HepG2 (cell line): ENCODE results near the gene GPR62. TPM values are rescaled to one million over a fixed set of nuclear protein-coding genes. Genes with fewer than 3 reads are reported as not detected.

ENCODE experiments used
- AGO1 ChIP-seq: fragments of 200-400 bp; formaldehyde crosslinking; IDR thresholded peaks from 2 replicates; pipeline ENCODE4 v1.6.1; 2017; ENCODE audit warnings: mild to moderate bottlenecking, low read depth, low read length, moderate library complexity; ENCODE audit not compliant: poor library complexity, severe bottlenecking
- ARID5B ChIP-seq: IDR thresholded peaks from 2 replicates; pipeline ENCODE4 v1.4.0; 2020; ENCODE audit warnings: mild to moderate bottlenecking, missing genetic modification reagents
- CAMTA2 ChIP-seq: sonication (generic); formaldehyde crosslinking; IDR thresholded peaks from 2 replicates; pipeline ENCODE4 v1.4.0; 2020; ENCODE audit warnings: mild to moderate bottlenecking, missing genetic modification reagents, borderline replicate concordance
- ESRRA ChIP-seq: sonication (generic); formaldehyde crosslinking; IDR thresholded peaks from 2 replicates; pipeline ENCODE4 v1.5.1; 2020; ENCODE audit warnings: mild to moderate bottlenecking, low read depth, missing genetic modification reagents
- EZH2 ChIP-seq: conservative IDR thresholded peaks from 2 replicates; pipeline ENCODE4 v1.6.1; 2012; ENCODE audit warnings: mild to moderate bottlenecking, low read depth, low read length, moderate library complexity
- KAT8 ChIP-seq: IDR thresholded peaks from 2 replicates; pipeline ENCODE4 v1.6.1; 2016; ENCODE audit warnings: missing genetic modification reagents, missing compliant biosample characterization
- KDM5A ChIP-seq: fragments of 200-600 bp; sonication (generic); IDR thresholded peaks from 2 replicates; pipeline ENCODE4 v1.7.0; 2018; ENCODE audit warnings: antibody characterized with exemption, mild to moderate bottlenecking, low read length, borderline replicate concordance
- KDM5B ChIP-seq: sonication (generic); formaldehyde crosslinking; IDR thresholded peaks from 2 replicates; pipeline ENCODE4 v1.4.0; 2020; ENCODE audit warnings: missing genetic modification reagents, mild to moderate bottlenecking, borderline replicate concordance
- KLF6 ChIP-seq: IDR thresholded peaks from 2 replicates; pipeline ENCODE4 v1.8.0; 2016; ENCODE audit warnings: missing biosample characterization, missing genetic modification reagents
- NAIF1 ChIP-seq: sonication (generic); formaldehyde crosslinking; IDR thresholded peaks from 2 replicates; pipeline ENCODE4 v1.5.0; 2020; ENCODE audit warnings: mild to moderate bottlenecking, missing genetic modification reagents, borderline replicate concordance
- NFE2L1 ChIP-seq: sonication (generic); formaldehyde crosslinking; IDR thresholded peaks from 2 replicates; pipeline ENCODE4 v1.4.0; 2020; ENCODE audit warnings: missing genetic modification reagents, mild to moderate bottlenecking, borderline replicate concordance
- NR1H2 ChIP-seq: sonication (generic); formaldehyde crosslinking; IDR thresholded peaks from 2 replicates; pipeline ENCODE4 v1.8.1; 2022; ENCODE audit warnings: low read depth, missing genetic modification reagents, borderline replicate concordance
- PRDM15 ChIP-seq: sonication (generic); formaldehyde crosslinking; IDR thresholded peaks from 2 replicates; pipeline ENCODE4 v1.4.0; 2020; ENCODE audit warnings: missing genetic modification reagents
- SMAD3 ChIP-seq: sonication (generic); formaldehyde crosslinking; IDR thresholded peaks from 2 replicates; pipeline ENCODE4 v1.4.0; 2020; ENCODE audit warnings: missing genetic modification reagents
- TCF7 ChIP-seq: sonication (generic); IDR thresholded peaks from 2 replicates; pipeline ENCODE4 v1.6.1; 2016; ENCODE audit warnings: antibody characterized with exemption, low read depth
- TCF7L2 ChIP-seq: IDR thresholded peaks from 2 replicates; pipeline ENCODE4 v1.6.1; 2011; ENCODE audit warnings: mild to moderate bottlenecking, low read depth, low read length, moderate library complexity
- ZNF33B ChIP-seq: sonication (generic); formaldehyde crosslinking; IDR thresholded peaks from 2 replicates; pipeline ENCODE4 v1.5.1; 2020; ENCODE audit warnings: mild to moderate bottlenecking, missing genetic modification reagents
- ZSCAN31 ChIP-seq: sonication (generic); formaldehyde crosslinking; IDR thresholded peaks from 2 replicates; pipeline ENCODE4 v1.5.0; 2020; ENCODE audit warnings: low read depth, mild to moderate bottlenecking, missing genetic modification reagents
- polyA plus RNA-seq, 8 experiments: library from polyadenylated mRNA; depleted of rRNA in 3 of 8; stranded (reverse) in 7 of 8; unstranded in 1 of 8; fragments of >200 nt; fragmentation: Illumina TruSeq in 4 of 8; extraction: Trizol in 4 of 8; gene quantifications; 2 replicates each; pipeline versions ENCODE4 v1.2.1 to v1.2.3, GENCODE V29; 2011 to 2016; ENCODE audit warnings: low read depth in 4 of 8, missing spikeins in 1 of 8, mixed read lengths in 1 of 8; ENCODE audit not compliant: insufficient read depth in 1 of 8
- total RNA-seq, 5 experiments: library from RNA; depleted of rRNA; stranded (reverse); fragments of >200 nt; fragmentation: Illumina TruSeq; extraction: Trizol; gene quantifications; 2 replicates each; pipeline ENCODE4 v1.2.3, GENCODE V29; 2016; ENCODE audit warnings: low read depth in 1 of 5

Gene GPR62
- total and polyA plus RNA-seq, 2 of the 13 experiments (the other 11 are each of a cell fraction or from before 2014, with no cell fraction given), result not detected

- TF ChIP-seq ARID5B (CRISPR knock-in tag) (peak; percentile 70), PRDM15 (peak; percentile 84; the same call in 1 of the 2 replicates), KLF6 (CRISPR knock-in tag) (peak; percentile 75), ZNF33B (CRISPR knock-in tag) (no peak), NFE2L1 (CRISPR knock-in tag) (peak; percentile 79; the same call in 1 of the 2 replicates), CAMTA2 (CRISPR knock-in tag) (no peak; the same call in 1 of the 2 replicates), NAIF1 (CRISPR knock-in tag) (no peak), AGO1 (peak; percentile 32), KDM5B (CRISPR knock-in tag) (no peak; the same call in none of the 2 replicates), EZH2 (no peak), KDM5A (peak; percentile 45; the same call in 1 of the 2 replicates), ZSCAN31 (CRISPR knock-in tag) (peak; percentile 97; the same call in 1 of the 2 replicates), SMAD3 (no peak; the same call in 1 of the 2 replicates), NR1H2 (CRISPR knock-in tag) (peak; percentile 17; the same call in 1 of the 2 replicates), ESRRA (CRISPR knock-in tag) (peak; percentile 97; the same call in 1 of the 2 replicates), TCF7L2 (no peak), TCF7 (no peak), KAT8 (CRISPR knock-in tag) (peak; percentile 65; the same call in 1 of the 2 replicates)
Measured at GRCh38 chr3:51982838-51983577, 27.8 kb downstream of the GPR62 start, which contains the start of gene ACY1 (continued).
